NOMO-1 (cell line): Measurements from ENCODE around the gene CHST2.
"Not testable (repeated sequence)": the region's sequence is repeated elsewhere in the genome, so short reads cannot be mapped to it uniquely, and the experiment has no call there.

ENCODE experiments used
- DNase-seq, 2 experiments: peaks; one replicate each; lab custom pipeline; 2025; ENCODE audit not compliant: unreplicated experiment in 2 of 2; lab: John Stamatoyannopoulos, UW

The CHST2 gene

GRCh38 chr3:143119009-143119914 is at the start of gene CHST2:
Gene CHST2, plus strand, starts transcription at chr3:143119771. Its CDS starts 1,046 bp downstream, at chr3:143120817.
- peak; percentile 53 to 76 for DNase-seq

DNA sequence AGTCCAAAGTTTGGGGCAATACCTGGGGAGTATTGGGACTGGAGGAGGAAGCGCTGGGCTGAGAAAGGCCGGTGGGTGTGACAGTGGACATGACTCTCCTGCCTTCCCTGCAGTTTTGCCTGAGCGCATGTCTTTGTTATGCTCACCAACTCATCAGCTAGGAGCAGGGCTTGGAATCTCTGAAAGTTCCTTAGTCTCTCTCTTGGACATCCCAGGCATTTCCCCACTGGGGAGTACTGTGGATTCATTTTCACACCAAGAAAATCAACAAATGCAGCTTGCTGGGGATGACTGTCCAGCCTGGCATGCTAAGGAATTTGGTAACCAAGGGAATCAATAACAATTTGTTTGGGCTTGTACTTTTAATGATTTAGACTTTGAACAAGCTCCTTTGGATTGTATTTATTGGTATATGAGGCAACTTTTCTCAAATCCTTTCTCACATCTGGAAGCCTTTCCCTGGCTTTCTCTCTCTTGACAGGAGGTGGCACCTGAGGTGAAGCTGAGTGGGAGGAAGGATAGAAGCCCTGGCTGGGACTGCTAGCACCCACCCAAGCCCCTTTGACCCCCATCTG is 48.5 kb upstream of the CHST2 start:
- no peak for DNase-seq

GRCh38 chr3:143071776-143072175 is 47.8 kb upstream of the CHST2 start:
- DNase-seq = no peak

DNA sequence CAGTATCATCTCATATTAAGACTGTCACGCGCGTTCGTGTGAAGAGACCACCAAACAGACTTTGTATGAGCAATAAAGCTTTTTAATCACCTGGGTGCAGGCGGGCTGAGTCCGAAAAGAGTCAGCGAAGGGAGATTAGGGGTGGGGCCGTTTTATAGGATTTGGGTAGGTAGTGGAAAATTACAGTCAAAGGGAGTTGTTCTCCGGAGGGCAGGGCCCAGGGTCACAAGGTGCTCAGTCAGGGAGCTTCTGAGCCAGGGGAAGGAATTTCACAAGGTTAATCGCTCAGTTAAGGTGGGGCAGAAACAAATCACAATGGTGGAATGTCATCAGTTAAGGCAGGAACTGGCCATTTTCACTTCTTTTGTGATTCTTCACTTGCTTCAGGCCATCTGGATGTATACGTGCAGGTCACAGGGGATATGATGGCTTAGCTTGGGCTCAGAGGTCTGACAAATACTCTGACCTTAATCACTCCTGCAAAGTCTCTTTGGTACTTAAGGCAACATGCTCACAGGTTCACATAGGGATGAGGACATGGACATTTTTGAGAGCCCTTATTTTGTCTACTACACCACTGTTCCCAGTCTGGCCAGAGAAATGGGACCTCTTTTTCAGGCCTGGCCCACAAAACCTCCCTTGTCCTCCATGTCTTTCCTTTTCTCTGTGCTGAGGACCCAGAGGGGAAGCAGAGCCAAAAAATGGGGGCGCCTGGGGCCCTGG is 47.1 kb upstream of the CHST2 start:
- DNase-seq = not testable (repeated sequence)

- not testable (repeated sequence) for DNase-seq
Observed at GRCh38 chr3:143073541-143073940, 46.0 kb upstream of the CHST2 start.

GRCh38 chr3:143073983-143074382 is 45.6 kb upstream of the CHST2 start:
- DNase-seq = not testable (repeated sequence)

DNA sequence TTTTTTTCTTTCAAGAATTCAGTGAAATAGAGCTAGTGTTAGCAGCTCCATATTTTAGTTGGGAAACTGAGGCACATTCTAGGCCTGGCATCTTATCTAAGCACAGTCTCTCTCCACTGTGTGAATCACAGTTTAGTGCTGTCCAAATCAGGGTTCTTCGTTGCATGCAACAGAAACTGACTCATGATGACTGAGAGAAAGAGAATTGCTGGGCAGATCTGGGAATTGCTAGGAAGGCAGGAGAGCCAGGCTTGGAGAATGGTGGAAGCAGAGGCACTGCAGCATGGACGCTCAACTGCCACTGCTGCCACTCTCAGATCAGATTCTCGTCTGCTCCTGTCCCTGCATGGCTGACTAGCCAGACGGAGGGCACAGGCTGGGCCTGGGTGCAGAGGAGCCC is 40.7 kb upstream of the CHST2 start:
- DNase-seq = no peak

DNA sequence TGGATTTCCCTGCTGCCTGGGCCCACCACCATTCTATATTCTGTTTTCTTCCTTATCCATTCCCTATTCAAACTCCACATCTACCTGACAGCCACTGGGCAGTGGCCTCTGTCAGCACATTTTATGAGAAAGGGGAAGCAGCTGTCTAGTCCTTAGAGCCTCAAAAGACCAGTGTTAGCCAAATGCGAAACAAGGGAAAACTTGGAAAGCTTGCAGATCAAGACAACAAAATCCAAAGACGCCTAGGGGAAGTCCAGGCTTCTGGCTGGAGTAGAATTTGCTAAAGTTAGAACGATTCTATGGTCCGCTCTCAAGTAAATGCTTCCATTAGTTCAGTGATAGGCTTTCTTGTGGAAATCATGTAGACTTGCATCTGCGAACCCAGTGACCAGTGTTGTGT is 39.4 kb upstream of the CHST2 start:
- DNase-seq = peak in 1 of 2 experiments; percentile 15

DNA sequence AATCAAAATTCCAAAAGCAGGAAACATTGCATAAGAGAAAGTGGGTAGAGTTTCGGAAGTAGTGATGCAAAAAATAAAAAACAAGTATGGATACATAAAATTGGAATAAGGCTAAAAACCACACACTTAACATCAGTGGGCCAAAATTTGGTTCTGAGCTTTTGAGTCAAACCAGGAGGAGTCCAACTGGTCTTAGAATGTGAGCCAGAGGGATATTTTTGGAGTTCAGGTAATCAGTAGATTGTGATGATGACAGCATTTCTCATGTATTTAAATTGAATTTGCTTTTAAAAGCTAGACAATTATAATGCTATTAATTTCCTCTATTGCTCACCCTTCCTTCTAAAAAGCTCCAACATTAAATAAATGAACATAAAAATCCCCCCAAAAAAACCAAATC is 38.2 kb upstream of the CHST2 start:
- no peak for DNase-seq

DNA sequence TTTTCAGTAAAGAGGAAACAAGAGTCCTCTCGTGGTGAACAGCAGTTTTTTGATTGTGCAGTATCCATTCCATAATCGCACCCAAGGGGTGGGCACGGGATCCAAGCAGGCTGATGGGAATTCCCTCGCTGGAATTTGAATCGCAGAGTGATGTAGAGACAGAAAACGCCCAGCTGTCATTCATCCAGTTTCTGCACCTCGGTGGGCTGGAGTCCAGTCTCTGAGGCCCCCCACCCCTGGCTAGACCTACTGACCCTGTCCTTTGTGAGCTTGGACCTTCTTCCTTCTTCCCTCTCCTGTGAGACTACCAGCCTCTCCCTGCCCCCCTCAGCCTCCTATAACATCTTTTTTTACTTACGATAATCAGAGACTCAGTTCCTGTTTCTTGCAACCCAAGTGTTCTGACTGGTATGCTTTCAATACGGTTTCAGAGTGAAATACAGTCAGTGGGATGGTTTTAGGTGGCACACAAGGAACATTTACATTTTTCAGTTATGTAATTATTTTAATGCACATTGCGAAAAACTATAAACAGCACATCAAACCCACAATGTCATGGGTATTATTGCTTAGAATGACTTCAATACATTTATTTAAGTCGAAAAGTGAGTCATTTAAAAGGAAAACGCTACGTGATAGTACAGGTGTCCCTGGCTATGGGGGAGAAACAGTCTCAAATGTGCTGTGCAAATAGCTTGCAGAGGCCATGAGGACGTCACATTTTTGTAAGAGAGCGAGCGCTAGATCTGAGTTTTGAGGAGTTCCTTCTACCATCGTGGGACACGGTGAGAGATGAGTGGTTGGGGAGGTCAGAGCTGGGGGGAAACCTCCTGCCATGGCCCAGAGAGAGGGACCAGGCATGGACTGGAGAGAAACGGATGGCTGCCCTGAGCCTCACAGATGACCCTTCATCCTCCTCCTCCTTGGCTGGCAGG is 37.5 kb upstream of the CHST2 start:
- peak; percentile 89 to 90 for DNase-seq

DNA sequence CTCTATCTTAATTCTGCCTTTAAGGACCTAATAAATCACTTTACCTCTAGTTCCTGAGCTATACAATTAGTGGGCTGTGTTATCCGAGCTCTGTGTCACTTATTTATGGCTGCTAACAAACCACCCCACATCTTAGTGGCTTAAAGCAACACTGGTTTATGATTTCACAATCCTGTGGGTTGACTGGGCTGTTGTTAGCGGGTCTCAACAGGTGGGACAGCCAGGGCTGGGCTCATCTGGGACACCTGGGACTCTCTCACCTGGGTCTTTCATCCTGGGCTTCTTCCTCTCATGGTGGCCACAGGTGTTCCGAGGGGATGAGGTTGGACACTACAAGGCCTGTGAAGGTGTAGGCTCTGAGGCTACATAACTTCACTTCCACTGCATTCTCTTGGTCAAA is 35.8 kb upstream of the CHST2 start:
- peak; percentile 81 to 88 for DNase-seq

DNA sequence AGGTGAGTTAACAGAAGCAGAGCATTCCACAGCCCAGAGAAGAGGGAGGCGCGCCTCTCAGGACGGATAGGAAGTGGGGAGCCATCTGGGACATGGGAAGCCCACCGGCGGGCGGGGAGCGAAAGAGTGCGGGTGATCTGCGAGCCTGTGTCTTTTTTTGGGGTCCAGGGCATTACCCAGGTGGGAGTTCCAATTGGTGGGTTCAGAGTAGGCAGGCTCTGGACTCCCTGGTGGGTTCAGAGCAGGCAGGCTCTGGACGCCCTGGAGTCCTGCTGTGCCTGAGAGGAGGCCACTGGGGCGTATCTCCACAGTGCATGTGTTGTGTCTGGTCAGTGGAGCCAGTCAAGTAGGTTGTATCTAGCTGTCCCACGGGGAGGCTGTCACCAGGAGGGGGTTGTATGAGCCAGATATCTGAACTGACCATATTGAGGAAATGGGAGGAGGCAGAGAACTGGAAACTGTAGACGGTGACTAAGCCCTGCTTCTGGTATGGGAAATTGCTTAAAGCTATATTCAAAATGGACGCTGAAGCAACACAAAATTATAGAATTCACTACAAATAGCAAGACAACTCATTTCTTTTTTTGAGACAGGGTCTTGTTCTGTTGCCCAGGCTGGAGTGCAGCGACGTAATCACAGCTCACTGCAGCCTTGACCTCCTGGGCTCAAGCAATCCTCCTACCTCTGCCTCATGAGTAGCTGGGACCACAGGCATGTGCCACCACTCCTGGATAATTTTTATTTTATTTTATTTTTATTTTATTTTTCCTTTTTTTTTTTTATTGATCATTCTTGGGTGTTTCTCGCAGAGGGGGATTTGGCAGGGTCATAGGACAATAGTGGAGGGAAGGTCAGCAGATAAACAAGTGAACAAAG is 34.5 kb upstream of the CHST2 start:
- DNase-seq = peak; percentile 85 to 97

DNA sequence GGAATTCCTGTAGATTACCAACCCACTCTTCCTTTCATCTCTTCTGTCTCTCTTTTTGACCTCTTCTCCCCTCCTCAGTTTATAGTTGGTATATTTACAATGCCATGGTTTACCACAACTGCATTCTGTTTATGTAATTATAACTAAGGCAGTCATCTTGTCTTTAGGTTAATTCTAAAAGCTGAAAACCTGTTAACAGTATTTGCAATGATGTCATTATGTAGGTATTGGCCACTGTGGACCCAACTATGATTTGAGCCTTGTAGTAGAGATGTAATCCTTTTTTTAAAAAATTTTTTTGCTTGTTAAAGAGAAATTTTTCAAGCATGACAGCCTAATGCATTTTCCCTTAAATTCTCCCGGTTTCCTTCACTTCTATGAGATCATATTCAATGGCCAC is 30.7 kb upstream of the CHST2 start:
- no peak for DNase-seq

GRCh38 chr3:143089965-143090364 is 29.6 kb upstream of the CHST2 start:
- DNase-seq = no peak

- no peak for DNase-seq
Observed at GRCh38 chr3:143090486-143090885, 29.1 kb upstream of the CHST2 start.

- no peak for DNase-seq
Observed at GRCh38 chr3:143090976-143091837, 28.4 kb upstream of the CHST2 start.

DNA sequence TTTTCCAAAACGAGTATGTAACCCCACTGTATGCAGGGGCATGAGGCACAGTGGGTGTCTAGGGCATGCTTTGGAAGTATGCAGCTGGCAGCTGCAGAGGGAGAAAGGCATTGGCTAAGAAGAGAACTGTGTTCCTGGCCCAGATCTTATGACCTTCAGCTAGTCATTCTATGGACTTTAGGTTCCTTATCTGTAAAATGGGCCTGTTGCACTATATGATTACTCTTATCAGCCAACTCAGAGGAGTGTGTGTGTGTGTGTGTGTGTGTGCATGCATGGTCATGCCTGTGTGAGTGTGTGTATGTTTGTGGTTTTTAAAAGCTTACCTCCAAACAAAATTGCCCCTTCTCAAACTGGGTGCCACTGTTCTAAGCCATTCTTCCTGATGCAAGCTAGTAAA is 27.4 kb upstream of the CHST2 start:
- DNase-seq = no peak

- no peak for DNase-seq
Observed at GRCh38 chr3:143095813-143096212, 23.8 kb upstream of the CHST2 start.
